Astrocyte of the spinal cord (primary cell): Measurements from ENCODE around the gene PCDH1.

Experiments used
- DNase-seq: peaks from one replicate; pipeline ENCODE4 v3.0.0; 2011; ENCODE audit warnings: low read depth, low spot score
- H3K4me3 ChIP-seq: 2 replicates; pipeline ENCODE4 v1.5.1; 2011; ENCODE audit warnings: low read depth, mild to moderate bottlenecking, low read length, moderate library complexity
- in situ Hi-C: cut with HindIII; loops from 2 replicates; pipeline ENCODE4 v1.10.0; 2017; ENCODE audit warnings: low sequenced_read_pairs
- TF ChIP-seq, protein P1 (sequence below): IDR thresholded peaks from 2 replicates; pipeline ENCODE4 v1.5.1; 2012; ENCODE audit warnings: low read depth, mild to moderate bottlenecking, low read length, inconsistent platforms

Gene PCDH1

GRCh38 chr5:141874262-141874964 lies 3.8 kb downstream of the PCDH1 start:
- TF ChIP-seq, protein P1, sequence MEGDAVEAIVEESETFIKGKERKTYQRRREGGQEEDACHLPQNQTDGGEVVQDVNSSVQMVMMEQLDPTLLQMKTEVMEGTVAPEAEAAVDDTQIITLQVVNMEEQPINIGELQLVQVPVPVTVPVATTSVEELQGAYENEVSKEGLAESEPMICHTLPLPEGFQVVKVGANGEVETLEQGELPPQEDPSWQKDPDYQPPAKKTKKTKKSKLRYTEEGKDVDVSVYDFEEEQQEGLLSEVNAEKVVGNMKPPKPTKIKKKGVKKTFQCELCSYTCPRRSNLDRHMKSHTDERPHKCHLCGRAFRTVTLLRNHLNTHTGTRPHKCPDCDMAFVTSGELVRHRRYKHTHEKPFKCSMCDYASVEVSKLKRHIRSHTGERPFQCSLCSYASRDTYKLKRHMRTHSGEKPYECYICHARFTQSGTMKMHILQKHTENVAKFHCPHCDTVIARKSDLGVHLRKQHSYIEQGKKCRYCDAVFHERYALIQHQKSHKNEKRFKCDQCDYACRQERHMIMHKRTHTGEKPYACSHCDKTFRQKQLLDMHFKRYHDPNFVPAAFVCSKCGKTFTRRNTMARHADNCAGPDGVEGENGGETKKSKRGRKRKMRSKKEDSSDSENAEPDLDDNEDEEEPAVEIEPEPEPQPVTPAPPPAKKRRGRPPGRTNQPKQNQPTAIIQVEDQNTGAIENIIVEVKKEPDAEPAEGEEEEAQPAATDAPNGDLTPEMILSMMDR: no peak
- no peak overlapping the region for H3K4me3 ChIP-seq
- in situ Hi-C loops: no loop called here
- DNase-seq: no peak

GRCh38 chr5:141873933-141874261 lies 4.3 kb downstream of the PCDH1 start:
- in situ Hi-C loops: no loop called here
- DNase-seq: no peak
- TF ChIP-seq, protein P1: no peak
- H3K4me3 ChIP-seq: no peak overlapping the region

DNA sequence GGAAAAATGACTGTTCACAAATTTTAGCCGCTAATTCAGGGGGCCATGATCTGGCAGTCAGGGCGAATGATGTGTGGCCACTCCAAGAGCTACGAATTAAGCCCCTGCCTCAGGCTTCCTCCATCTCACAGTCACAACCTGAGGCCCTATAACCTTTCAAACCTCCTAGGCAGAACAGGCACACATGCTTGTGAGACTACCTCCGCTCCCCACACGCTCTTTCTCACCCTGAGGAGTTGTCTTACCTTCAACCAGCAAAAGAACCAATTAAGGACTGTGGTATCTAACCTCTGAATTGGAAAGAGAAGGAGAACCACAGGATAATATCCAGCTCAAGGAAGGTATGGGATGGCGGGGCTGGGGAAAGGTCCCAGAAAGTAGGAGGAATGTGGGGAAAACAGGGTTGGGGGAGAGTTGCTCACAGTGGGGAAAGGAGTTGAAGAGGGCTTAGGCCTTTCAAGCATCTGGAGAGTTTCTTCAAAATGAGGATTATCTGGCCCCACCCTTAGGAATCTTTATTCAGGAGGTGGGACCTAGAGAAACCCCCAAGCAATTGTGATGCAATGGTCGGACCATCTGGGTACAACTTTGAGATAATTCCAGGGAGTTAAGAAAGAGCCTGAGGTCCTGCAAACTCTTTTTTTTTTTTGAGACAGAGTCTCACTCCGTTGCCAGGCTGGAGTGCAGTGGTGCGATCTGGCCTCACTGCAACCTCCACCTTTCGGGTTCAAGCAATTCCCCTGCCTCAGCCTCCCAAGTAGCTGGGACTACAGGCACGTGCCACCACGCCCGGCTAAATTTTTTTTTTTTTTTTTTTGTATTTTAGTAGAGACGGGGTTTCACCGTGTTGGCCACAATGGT lies 5.5 kb downstream of the PCDH1 start:
- no peak for DNase-seq
- no peak overlapping the region for H3K4me3 ChIP-seq
- in situ Hi-C loops: no loop called here
- TF ChIP-seq, protein P1: no peak

- TF ChIP-seq, protein P1: no peak
- in situ Hi-C loops: no loop called here
- H3K4me3 ChIP-seq: no peak overlapping the region
- DNase-seq: no peak
These were observed 6.3 kb downstream of the PCDH1 start for GRCh38 chr5:141871870-141872269.

- in situ Hi-C loops: no loop called here
- TF ChIP-seq, protein P1: no peak
- no peak overlapping the region for H3K4me3 ChIP-seq
- DNase-seq: no peak
These were observed 7.3 kb downstream of the PCDH1 start for GRCh38 chr5:141870871-141871270.

- in situ Hi-C loops: no loop called here
- DNase-seq: no peak
- H3K4me3 ChIP-seq: no peak overlapping the region
- TF ChIP-seq, protein P1: no peak
These were observed 8.0 kb downstream of the PCDH1 start for GRCh38 chr5:141870228-141870627.
